K562 (cell line): ENCODE measurements around the gene NPB. TPM values are rescaled to one million over a fixed set of nuclear protein-coding genes. Genes with fewer than 3 reads are reported as not detected.
A peak's percentile ranks its signal among the peaks of the same experiment; 100 is the strongest.

ENCODE experiments used
- BRCA1 ChIP-seq, 2 experiments: fragments of 450-650 bp in 1 of 2; sonication (generic) in 1 of 2; formaldehyde crosslinking in 1 of 2; IDR thresholded peaks; 2 replicates each; pipeline versions ENCODE4 v1.5.0 to v1.6.1; 2017 to 2020; ENCODE audit warnings: mild to moderate bottlenecking in 1 of 2, missing genetic modification reagents in 1 of 2
- ETS2 ChIP-seq: IDR thresholded peaks from 2 replicates; pipeline ENCODE4 v1.6.1; 2016; ENCODE audit warnings: borderline replicate concordance, missing genetic modification characterization, mild to moderate bottlenecking, moderate library complexity, missing compliant biosample characterization; ENCODE audit not compliant: poor library complexity, severe bottlenecking
- FOXP4 ChIP-seq: sonication (generic); formaldehyde crosslinking; IDR thresholded peaks from 2 replicates; pipeline ENCODE4 v1.8.0; 2022; ENCODE audit warnings: mild to moderate bottlenecking, missing genetic modification reagents, borderline replicate concordance
- GABPA ChIP-seq: fragments of 200-800 bp; sonication (Bioruptor generic); conservative IDR thresholded peaks from 2 replicates; pipeline ENCODE4 v1.6.1; 2016; ENCODE audit warnings: low read depth, missing genetic modification characterization, missing compliant biosample characterization
- GTF2E2 ChIP-seq: fragments of 200-800 bp; sonication (Bioruptor generic); IDR thresholded peaks from 2 replicates; pipeline ENCODE4 v1.6.1; 2016; ENCODE audit warnings: missing genetic modification characterization, missing compliant biosample characterization
- HDAC3 ChIP-seq: fragments of 450-650 bp; IDR thresholded peaks from 2 replicates; pipeline ENCODE4 v1.6.1; 2018; ENCODE audit warnings: borderline replicate concordance, mild to moderate bottlenecking, moderate library complexity; ENCODE audit not compliant: partially characterized antibody
- HSF4 ChIP-seq: fragments of 250-450 bp; sonication (Bioruptor Pico); IDR thresholded peaks from 2 replicates; pipeline ENCODE4 v2.1.2; 2022; ENCODE audit warnings: mild to moderate bottlenecking, moderate library complexity, borderline replicate concordance
- L3MBTL2 ChIP-seq: fragments of 450-650 bp; IDR thresholded peaks from 2 replicates; pipeline ENCODE4 v1.6.1; 2016; ENCODE audit warnings: mild to moderate bottlenecking, moderate library complexity
- MEIS2 ChIP-seq: fragments of 450-650 bp; IDR thresholded peaks from 2 replicates; pipeline ENCODE4 v1.6.1; 2014; ENCODE audit warnings: mild to moderate bottlenecking; ENCODE audit not compliant: partially characterized antibody
- NFIC ChIP-seq: fragments of 450-650 bp; IDR thresholded peaks from 2 replicates; pipeline ENCODE4 v1.6.1; 2017; ENCODE audit warnings: mild to moderate bottlenecking, inconsistent platforms
- NFRKB ChIP-seq: fragments of 450-650 bp; IDR thresholded peaks from 2 replicates; pipeline ENCODE4 v1.6.1; 2016; ENCODE audit warnings: low read depth
- NR4A1 ChIP-seq, 2 experiments: fragments of 250-450 bp in 1 of 2; fragments of 450-650 bp in 1 of 2; sonication (Bioruptor Pico) in 1 of 2; IDR thresholded peaks; 2 replicates each; pipeline versions ENCODE4 v1.4.0 to v1.6.1; 2016 to 2020; ENCODE audit warnings: mild to moderate bottlenecking in 2 of 2, missing compliant biosample characterization in 1 of 2, missing genetic modification characterization in 1 of 2, moderate library complexity in 1 of 2
- SNRNP70 ChIP-seq: fragments of 200-400 bp; formaldehyde crosslinking; optimal IDR thresholded peaks from 2 replicates; pipeline ENCODE3; 2017; ENCODE audit warnings: low read depth, low read length
- SP2 ChIP-seq: IDR thresholded peaks from 2 replicates; pipeline ENCODE4 v1.6.1; 2011; ENCODE audit warnings: mild to moderate bottlenecking, low read depth, low read length, moderate library complexity; ENCODE audit not compliant: poor library complexity, severe bottlenecking; ENCODE audit errors: extremely low read depth
- TAF9B ChIP-seq: fragments of 450-650 bp; IDR thresholded peaks from 2 replicates; pipeline ENCODE4 v1.6.1; 2018; ENCODE audit warnings: mild to moderate bottlenecking; ENCODE audit not compliant: partially characterized antibody
- ZBTB1 ChIP-seq: sonication (generic); formaldehyde crosslinking; IDR thresholded peaks from 2 replicates; pipeline ENCODE4 v1.8.1; 2023; ENCODE audit warnings: missing genetic modification reagents, low read depth, mild to moderate bottlenecking, borderline replicate concordance
- ZBTB5 ChIP-seq: fragments of 450-650 bp; IDR thresholded peaks from 2 replicates; pipeline ENCODE4 v1.6.1; 2017; ENCODE audit warnings: antibody characterized with exemption
- ZBTB9 ChIP-seq: fragments of 450-650 bp; formaldehyde crosslinking; IDR thresholded peaks from 2 replicates; pipeline ENCODE4 v1.4.0; 2020; ENCODE audit warnings: mild to moderate bottlenecking, moderate library complexity
- ZNF41 ChIP-seq: fragments of 250-450 bp; sonication (Bioruptor Pico); conservative IDR thresholded peaks from 2 replicates; pipeline ENCODE4 v1.4.0; 2020; ENCODE audit warnings: mild to moderate bottlenecking
- polyA plus RNA-seq, 8 experiments: library from polyadenylated mRNA; depleted of rRNA in 4 of 8; stranded (reverse) in 5 of 8; unstranded in 3 of 8; fragments of >200 nt; fragmentation: Nextera tagmentation in 2 of 8; fragmentation: Illumina TruSeq in 1 of 8; extraction: Ambion mirVana in 2 of 8; extraction: Trizol in 1 of 8; gene quantifications; 2 replicates each; pipeline versions ENCODE4 v1.2.1 to v1.2.3, GENCODE V29; 2011 to 2014; ENCODE audit warnings: inconsistent platforms in 1 of 8, missing spikeins in 1 of 8
- total RNA-seq, 7 experiments: library from RNA; depleted of rRNA in 6 of 7; stranded (reverse); fragments of >200 nt in 6 of 7; fragmentation: Illumina TruSeq in 2 of 7; extraction: Trizol in 2 of 7; gene quantifications; 2 replicates each; pipeline versions ENCODE4 v1.2.1 to v1.2.3, GENCODE V29; 2011 to 2021; ENCODE audit warnings: low replicate concordance in 1 of 7
- TF ChIP-seq, protein P1 (sequence below): sonication (generic); formaldehyde crosslinking; IDR thresholded peaks from 2 replicates; pipeline ENCODE4 v1.8.1; 2022; ENCODE audit warnings: missing genetic modification reagents

Gene NPB
- total and polyA plus RNA-seq, 9 of the 15 experiments (the other 6 are each of a cell fraction or from before 2014, with no cell fraction given) = 0.03 to 0.61 (median 0.14) TPM; not detected in 2

DNA sequence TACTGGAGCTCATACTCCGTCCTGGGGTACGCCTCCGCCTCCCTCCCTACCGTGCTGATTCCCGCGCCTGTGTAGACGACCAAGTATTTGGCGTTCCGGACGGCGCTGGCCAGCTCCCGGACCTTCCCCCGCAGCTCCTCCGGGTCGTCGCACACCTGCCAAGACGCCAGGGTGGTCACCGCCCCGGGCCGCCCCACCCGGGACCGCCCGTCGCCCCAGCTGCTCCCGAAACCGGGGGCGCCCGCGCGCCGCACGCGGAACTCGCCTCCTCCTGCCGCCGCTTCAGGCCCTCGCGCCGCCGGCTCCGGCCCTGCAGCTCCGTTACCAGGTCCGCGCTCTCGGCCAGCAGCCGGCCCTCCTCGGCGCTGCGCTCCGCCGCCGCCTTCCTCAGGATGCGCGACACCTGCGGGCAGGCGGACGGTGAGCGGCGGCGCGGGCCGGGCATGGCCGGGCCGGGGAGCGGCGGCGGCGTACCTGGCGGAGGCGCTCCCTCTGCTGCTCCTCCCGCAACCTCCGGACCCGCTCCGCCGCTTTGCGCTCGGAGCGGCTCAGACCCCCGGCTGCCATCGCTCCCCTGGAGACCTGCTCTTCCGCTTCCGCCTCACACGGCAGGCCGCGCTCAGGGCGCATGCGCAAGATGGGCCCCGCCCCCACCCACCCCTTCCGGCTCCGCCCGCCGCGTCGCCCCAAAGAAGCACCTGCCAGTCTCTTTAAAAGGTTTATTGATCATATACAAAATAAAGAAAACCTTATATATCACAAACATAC is 15.7 kb downstream of the NPB start, which contains the start of gene SIRT7 (continued):
- TF ChIP-seq ZBTB5 (no peak), GTF2E2 (tag) (no peak), SNRNP70 (no peak), ZBTB9 (CRISPR knock-in tag) (0 out of 2 replicates have a peak, but pooled peaks have one; percentile 80), HDAC3 (no peak), HSF4 (CRISPR knock-in tag) (peak; percentile 41; the same call in 1 of the 2 replicates), NR4A1 (CRISPR knock-in tag; IDR thresholded peaks at IDR 0.05) (no peak), NR4A1 (tag; IDR thresholded peaks at IDR 0.05) (0 out of 2 replicates have a peak, but pooled peaks have one; percentile 24), ETS2 (tag) (no peak), SP2 (no peak), FOXP4 (CRISPR knock-in tag) (no peak), TAF9B (no peak), NFIC (no peak), NFRKB (no peak), MEIS2 (peak; percentile 63), ZBTB1 (CRISPR knock-in tag) (0 out of 2 replicates have a peak, but pooled peaks have one; percentile 34), GABPA (tag) (peak; percentile 88), ZNF41 (no peak), BRCA1 (IDR thresholded peaks at IDR 0.05) (no peak), BRCA1 (CRISPR knock-in tag; IDR thresholded peaks at IDR 0.05) (no peak), L3MBTL2 (peak; percentile 39; the same call in 1 of the 2 replicates)
- TF ChIP-seq, protein P1, sequence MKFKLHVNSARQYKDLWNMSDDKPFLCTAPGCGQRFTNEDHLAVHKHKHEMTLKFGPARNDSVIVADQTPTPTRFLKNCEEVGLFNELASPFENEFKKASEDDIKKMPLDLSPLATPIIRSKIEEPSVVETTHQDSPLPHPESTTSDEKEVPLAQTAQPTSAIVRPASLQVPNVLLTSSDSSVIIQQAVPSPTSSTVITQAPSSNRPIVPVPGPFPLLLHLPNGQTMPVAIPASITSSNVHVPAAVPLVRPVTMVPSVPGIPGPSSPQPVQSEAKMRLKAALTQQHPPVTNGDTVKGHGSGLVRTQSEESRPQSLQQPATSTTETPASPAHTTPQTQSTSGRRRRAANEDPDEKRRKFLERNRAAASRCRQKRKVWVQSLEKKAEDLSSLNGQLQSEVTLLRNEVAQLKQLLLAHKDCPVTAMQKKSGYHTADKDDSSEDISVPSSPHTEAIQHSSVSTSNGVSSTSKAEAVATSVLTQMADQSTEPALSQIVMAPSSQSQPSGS = no peak
